Measurements from ENCODE around the gene JARID2.
"Not testable (repeated sequence)": the region's sequence is repeated elsewhere in the genome, so short reads cannot be mapped to it uniquely, and the experiment has no call there.

Gene JARID2

GRCh38 chr6:15530411-15530810 is 284.5 kb downstream of the JARID2 start:
- DNase-seq, result no peak

GRCh38 chr6:15531973-15532372 is 286.1 kb downstream of the JARID2 start:
- DNase-seq, result no peak

- no peak for DNase-seq
Measured at GRCh38 chr6:15533379-15534026, 287.6 kb downstream of the JARID2 start.

GRCh38 chr6:15534974-15535373 is 289.1 kb downstream of the JARID2 start:
- no peak for DNase-seq

- DNase-seq, result no peak
Measured at GRCh38 chr6:15535495-15536197, 289.8 kb downstream of the JARID2 start.

DNA sequence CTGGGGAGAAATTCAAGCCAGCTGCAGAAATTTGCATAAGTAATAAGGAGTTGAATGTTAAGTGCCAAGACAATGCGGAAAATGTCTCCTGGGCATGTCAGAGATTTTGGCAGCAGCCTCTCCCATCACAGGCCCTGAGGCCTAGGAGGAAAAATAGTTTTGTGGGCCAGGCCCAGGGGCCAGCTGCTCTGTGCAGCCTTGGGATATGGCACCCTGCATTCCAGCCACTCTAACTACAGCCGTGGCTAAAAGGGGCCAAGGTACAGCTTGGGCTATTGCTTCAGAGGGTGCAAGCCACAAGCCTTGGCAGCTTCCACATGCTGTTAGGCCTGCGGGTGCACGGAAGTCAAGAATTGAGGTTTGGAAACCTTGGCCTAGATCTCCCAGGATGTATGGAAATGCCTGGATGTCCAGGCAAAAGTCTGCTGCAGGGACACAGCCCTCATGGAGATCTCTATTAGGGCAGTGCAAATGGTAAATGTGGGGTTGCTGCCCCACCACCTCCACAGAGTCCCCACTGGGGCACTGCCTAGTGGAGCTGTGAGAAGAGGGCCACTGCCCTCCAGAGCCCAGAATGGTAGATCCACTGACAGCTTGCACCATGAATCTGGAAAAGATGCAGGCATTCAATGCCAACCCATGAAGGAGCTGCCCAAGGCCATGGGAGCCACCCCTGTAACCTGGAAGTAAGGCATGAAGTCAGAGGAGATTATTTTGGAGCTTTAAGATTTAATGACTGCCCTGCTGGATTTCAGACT is 290.5 kb downstream of the JARID2 start:
- no peak for DNase-seq

DNA sequence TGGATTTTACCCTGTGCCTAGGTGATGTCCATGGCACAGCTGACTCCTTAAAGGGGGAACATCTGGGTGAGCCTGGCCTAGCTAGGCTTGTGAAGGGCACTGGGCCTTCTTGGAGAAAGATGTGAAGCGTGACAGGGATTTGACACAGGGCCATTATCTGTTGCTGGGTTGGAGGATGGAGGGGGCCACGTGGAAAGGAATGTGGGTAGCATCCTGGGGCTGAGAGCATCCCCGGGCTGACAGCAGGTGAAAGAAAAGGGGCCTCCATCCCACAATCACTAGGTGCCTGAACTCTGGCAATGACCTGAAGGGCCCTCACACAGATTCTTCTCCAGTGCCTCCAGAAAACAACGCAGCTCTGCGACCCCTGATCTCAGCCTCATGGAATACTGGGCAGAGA is 292.2 kb downstream of the JARID2 start:
- DNase-seq, result no peak

GRCh38 chr6:15538766-15539495 is 293.1 kb downstream of the JARID2 start:
- DNase-seq, result no peak

DNA sequence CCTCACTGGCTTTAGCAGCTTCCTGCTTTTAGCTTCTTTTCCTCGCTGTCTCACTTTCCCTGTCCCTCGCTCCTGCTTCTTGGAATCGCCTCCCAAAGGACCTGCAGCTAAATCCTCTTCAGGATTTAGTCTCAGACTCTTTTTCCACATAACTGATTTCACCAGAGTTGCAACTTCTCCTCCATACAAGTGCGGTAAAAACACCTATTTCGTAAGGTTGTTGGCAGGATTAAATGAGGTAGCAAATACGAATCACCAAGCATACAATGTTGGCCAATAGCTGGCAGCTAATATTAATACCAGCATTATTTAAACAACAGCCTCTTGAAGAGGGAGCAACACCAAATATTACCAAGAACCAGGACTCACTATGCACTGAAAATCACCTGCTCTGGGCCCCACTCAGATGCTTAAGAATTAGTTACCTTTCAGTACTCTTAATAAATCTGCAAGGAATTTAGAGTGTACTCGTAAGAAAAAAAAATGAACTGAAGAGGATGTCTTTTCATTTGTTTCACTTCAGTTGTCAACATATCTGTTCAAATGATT is 293.9 kb downstream of the JARID2 start:
- DNase-seq, result no peak

DNA sequence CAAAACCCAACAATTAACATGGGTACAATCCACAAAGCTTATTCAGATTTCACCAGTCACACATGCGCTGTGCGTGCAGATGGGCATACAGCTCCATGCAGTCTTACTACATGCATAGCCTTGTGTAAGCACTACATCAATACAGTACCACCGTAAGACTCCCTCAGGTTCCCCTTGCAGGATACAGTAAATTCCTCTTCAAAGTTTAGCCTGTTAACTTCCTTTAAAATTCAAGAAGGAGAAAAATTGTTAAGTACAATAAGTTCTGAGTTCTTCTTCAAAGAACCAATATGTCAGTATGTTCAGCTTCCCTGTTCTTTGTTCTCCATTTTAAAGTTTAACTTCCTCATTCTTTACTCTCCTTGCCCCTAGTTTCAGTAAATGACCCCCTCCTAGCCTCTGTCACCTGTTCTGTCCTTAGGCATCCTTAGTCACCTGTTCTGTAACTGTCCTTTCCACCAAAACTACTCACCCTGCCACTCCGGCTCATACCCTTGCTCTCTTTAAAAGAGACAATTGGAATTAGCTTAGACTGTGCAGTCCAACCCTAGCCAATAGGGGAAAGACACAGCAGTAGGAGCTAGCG is 297.6 kb downstream of the JARID2 start:
- DNase-seq, result not testable (repeated sequence)

- no peak for DNase-seq
Measured at GRCh38 chr6:15544321-15544900, 298.5 kb downstream of the JARID2 start.

- no peak for DNase-seq
Measured at GRCh38 chr6:15546591-15546990, 300.7 kb downstream of the JARID2 start.

DNA sequence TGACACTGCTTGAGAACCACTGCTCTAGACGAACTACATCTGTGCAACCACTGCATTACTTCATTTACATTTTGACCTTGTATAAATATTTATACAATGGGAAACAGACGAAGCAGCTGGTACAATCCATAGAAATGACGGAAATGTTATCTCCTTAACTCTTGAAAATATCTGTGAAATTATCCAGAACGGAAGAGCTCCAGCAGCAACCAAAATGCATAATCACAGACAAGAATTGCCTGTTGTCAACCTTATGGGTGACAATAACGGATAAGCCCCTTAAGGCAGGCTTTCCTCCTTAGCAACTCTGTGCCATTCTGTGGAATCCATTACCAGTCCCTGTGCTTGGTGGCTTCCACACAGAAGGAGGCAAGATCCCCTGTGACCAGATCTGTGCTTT is 301.5 kb downstream of the JARID2 start:
- DNase-seq, result no peak

DNA sequence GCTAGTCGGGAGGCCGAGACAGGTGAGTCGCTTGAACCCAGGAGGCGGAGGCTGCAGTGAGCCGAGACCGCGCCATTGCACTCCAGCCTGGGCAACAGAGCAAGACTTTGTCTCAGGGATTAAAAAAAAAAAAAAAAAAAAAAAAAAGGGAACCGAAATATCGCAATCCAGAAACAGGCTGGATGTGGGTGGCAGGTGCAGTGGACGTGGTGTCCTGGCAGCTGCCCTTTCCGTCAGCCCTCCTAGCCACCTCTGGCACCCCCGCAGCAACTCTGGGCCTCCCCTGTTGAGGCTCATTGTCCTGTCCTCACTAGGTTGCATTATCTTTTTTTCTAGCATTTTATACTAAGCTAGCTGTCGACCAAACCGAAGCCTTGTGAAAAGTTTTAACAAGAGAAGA is 303.5 kb downstream of the JARID2 start:
- DNase-seq, result no peak

GRCh38 chr6:15550546-15551123 is 304.8 kb downstream of the JARID2 start:
- no peak for DNase-seq

DNA sequence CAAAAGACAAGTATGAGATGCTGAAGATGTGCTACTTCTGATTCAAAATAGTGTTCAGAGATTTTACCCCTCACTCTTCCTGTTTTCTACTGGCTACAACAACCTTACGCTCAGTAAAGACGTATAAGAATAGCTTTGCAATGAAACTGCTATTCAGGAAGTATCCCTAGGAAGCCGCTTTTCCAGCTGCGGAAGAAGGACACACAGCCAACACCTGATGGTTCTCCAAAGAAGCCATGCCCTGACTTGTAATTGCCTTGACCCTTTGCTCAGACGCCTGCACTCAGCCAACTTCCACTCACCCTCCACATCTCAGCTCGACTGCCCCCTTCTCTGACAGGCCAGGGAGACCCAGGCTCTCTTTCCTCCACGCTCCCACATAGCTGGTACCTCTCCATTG is 305.4 kb downstream of the JARID2 start:
- no peak for DNase-seq

- DNase-seq, result no peak
Measured at GRCh38 chr6:15551798-15552197, 305.9 kb downstream of the JARID2 start.

DNA sequence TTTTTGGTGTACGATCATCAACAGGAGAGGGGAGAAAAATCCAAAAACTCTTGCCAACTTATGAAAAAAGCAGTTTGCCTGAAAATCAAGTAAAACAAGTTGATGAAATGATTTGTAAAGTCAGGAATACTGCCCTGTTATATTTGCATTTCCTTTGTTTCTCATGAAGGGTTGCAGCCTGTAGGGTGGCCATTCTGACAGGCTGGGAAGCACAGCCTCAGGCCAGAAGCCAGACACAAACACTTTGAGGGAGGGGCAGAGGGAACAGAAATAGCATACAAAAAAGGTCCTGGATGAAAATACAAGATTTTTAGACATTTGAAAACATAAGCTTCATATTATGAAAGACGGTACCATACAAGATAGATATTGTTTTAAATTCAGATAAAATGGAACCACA is 307.2 kb downstream of the JARID2 start:
- no peak for DNase-seq

GRCh38 chr6:15553736-15554294 is 307.9 kb downstream of the JARID2 start:
- no peak for DNase-seq

- no peak for DNase-seq
Measured at GRCh38 chr6:15554728-15555100, 308.8 kb downstream of the JARID2 start.

All from NCI-H1930 (cell line).